Liver (tissue), 9 donors: ENCODE measurements around the gene NOS2. TPM values are rescaled to one million over a fixed set of nuclear protein-coding genes. Genes with fewer than 3 reads are reported as not detected.
"Not testable (repeated sequence)": the region's sequence is repeated elsewhere in the genome, so short reads cannot be mapped to it uniquely, and the experiment has no call there.

Experiments
- DNase-seq: peaks from one replicate; pipeline ENCODE4 v3.0.0-alpha.2; 2017; ENCODE audit warnings: low spot score
- H3K27ac ChIP-seq, 2 donors: one replicate each; pipeline ENCODE4 v1.7.0; 2013; ENCODE audit warnings: inconsistent platforms in 2 of 2, low read length in 2 of 2, control low read depth in 1 of 2, low read depth in 1 of 2, mild to moderate bottlenecking in 1 of 2
- H3K27me3 ChIP-seq, 4 donors: one replicate each; pipeline versions ENCODE4 v1.6.1 to v1.7.0; 2013; ENCODE audit warnings: low read length in 3 of 4, inconsistent platforms in 1 of 4, mild to moderate bottlenecking in 1 of 4, moderate library complexity in 1 of 4; ENCODE audit not compliant: control insufficient read depth in 4 of 4, insufficient read depth in 4 of 4
- H3K36me3 ChIP-seq, 4 donors: one replicate each; pipeline versions ENCODE4 v1.6.1 to v1.7.0; 2013; ENCODE audit warnings: low read length in 3 of 4, mild to moderate bottlenecking in 3 of 4, low read depth in 1 of 4, moderate library complexity in 1 of 4; ENCODE audit not compliant: control insufficient read depth in 4 of 4, insufficient read depth in 3 of 4
- H3K4me1 ChIP-seq, 4 donors: one replicate each; pipeline versions ENCODE4 v1.6.1 to v1.7.0; 2013; ENCODE audit warnings: low read length in 3 of 4, mild to moderate bottlenecking in 3 of 4, moderate library complexity in 1 of 4; ENCODE audit not compliant: control insufficient read depth in 4 of 4, insufficient read depth in 4 of 4
- H3K4me3 ChIP-seq, 3 donors: one replicate each; pipeline versions ENCODE4 v1.6.1 to v1.7.0; 2013; ENCODE audit warnings: low read length in 3 of 3, control low read depth in 1 of 3, low read depth in 1 of 3, mild to moderate bottlenecking in 1 of 3
- H3K9ac ChIP-seq, 2 donors: one replicate each; pipeline ENCODE4 v1.7.0; 2013; ENCODE audit warnings: low read length in 2 of 2, mild to moderate bottlenecking in 2 of 2, moderate library complexity in 2 of 2, control low read depth in 1 of 2, low read depth in 1 of 2
- H3K9me3 ChIP-seq, 4 donors: one replicate each; pipeline versions ENCODE4 v1.6.1 to v1.7.0; 2013; ENCODE audit warnings: low read length in 3 of 4; ENCODE audit not compliant: control insufficient read depth in 4 of 4
- ATF3 ChIP-seq: IDR thresholded peaks from 2 replicates; pipeline ENCODE4 v1.6.1; 2016; ENCODE audit warnings: antibody characterized with exemption
- CTCF ChIP-seq: fragments of 150-350 bp; IDR thresholded peaks from 2 replicates; pipeline ENCODE4 v1.5.1; 2017; ENCODE audit warnings: improper control_type of control experiment, low read depth, low read length; ENCODE audit not compliant: missing input control
- GABPA ChIP-seq, 2 donors: IDR thresholded peaks in 1 of 2; conservative IDR thresholded peaks in 1 of 2; 2 replicates each; pipeline ENCODE4 v1.6.1; 2016; ENCODE audit warnings: antibody characterized with exemption in 2 of 2, mild to moderate bottlenecking in 1 of 2, moderate library complexity in 1 of 2
- HNF4A ChIP-seq, 2 donors: conservative IDR thresholded peaks; 2 replicates each; pipeline ENCODE4 v1.6.1; 2016; ENCODE audit warnings: antibody characterized with exemption in 2 of 2, mild to moderate bottlenecking in 2 of 2
- HNF4G ChIP-seq: IDR thresholded peaks from 2 replicates; pipeline ENCODE4 v1.6.1; 2016; ENCODE audit warnings: antibody characterized with exemption
- JUND ChIP-seq, 2 donors: IDR thresholded peaks; 2 replicates each; pipeline ENCODE4 v1.6.1; 2016; ENCODE audit warnings: antibody characterized with exemption in 2 of 2
- MAX ChIP-seq: IDR thresholded peaks from 2 replicates; pipeline ENCODE4 v1.6.1; 2016; ENCODE audit warnings: antibody characterized with exemption
- NR2F2 ChIP-seq: IDR thresholded peaks from 2 replicates; pipeline ENCODE4 v1.6.1; 2016; ENCODE audit warnings: antibody characterized with exemption
- REST ChIP-seq: IDR thresholded peaks from 2 replicates; pipeline ENCODE4 v1.6.1; 2016; ENCODE audit warnings: antibody characterized with exemption, mild to moderate bottlenecking
- RXRA ChIP-seq, 2 donors: IDR thresholded peaks; 2 replicates each; pipeline ENCODE4 v1.6.1; 2017 to 2018; ENCODE audit warnings: antibody characterized with exemption in 2 of 2, mild to moderate bottlenecking in 1 of 2
- SP1 ChIP-seq: IDR thresholded peaks from 2 replicates; pipeline ENCODE4 v1.6.1; 2018; ENCODE audit warnings: antibody characterized with exemption, mild to moderate bottlenecking
- TAF1 ChIP-seq: conservative IDR thresholded peaks from 2 replicates; pipeline ENCODE4 v1.6.1; 2016; ENCODE audit warnings: antibody characterized with exemption, mild to moderate bottlenecking
- ZBTB33 ChIP-seq: IDR thresholded peaks from 2 replicates; pipeline ENCODE4 v1.6.1; 2016; ENCODE audit warnings: antibody characterized with exemption
- WGBS: extraction: QIAGEN DNeasy Blood & Tissue Kit; methylation state at CpG from one replicate; pipeline ENCODE4 v1.1.7; 2013; 5-methylcytosine and 5-hydroxymethylcytosine counted together
- polyA plus RNA-seq, 2 donors: library from polyadenylated mRNA; stranded (reverse) in 1 of 2; unstranded in 1 of 2; fragments of 200-250 nt in 1 of 2; fragments of >200 nt in 1 of 2; fragmentation: Nextera tagmentation in 1 of 2; extraction: Ambion mirVana in 1 of 2; gene quantifications; one replicate each; pipeline versions ENCODE4 v1.2.1 to v1.2.3, GENCODE V29; 2013 to 2015
- total RNA-seq, 2 donors: library from RNA; depleted of rRNA; stranded (reverse); fragments of >200 nt; gene quantifications; one replicate each; pipeline ENCODE4 v1.2.3, GENCODE V29; 2014
- donor health status: healthy.
- donor health status: healthy.
- donor health status: healthy.
- donor health status: healthy.
- donor health status: healthy.

The NOS2 gene
- total and polyA plus RNA-seq, 4 donors, result under 0.01 to 0.01 TPM; not detected in 2

- peak; percentile 38 for TF ChIP-seq NR2F2
- no peak for TF ChIP-seq ZBTB33
- no peaks in the 10 kb centered on the region for H3K27me3 ChIP-seq
- H3K9ac ChIP-seq, result no peak overlapping the region
- no peak overlapping the region for H3K27ac ChIP-seq
- no peak overlapping the region for H3K4me3 ChIP-seq
- H3K36me3 ChIP-seq, result no peaks in the 10 kb centered on the region
- H3K9me3 ChIP-seq, result no peaks in the 10 kb centered on the region
- no peaks in the 10 kb centered on the region for H3K4me1 ChIP-seq
- DNase-seq, result no peak
- 86% methylated on average over 4 of the region's 4 CpGs for WGBS
These were observed 58.3 kb downstream of the NOS2 start for GRCh38 chr17:27741971-27742575.

- WGBS, result 66% methylated on average over 9 of the region's 9 CpGs
- Histone ChIP-seq H3K27me3 (no peaks in the 10 kb centered on the region), H3K36me3 (no peaks in the 10 kb centered on the region), H3K4me1 (no peaks in the 10 kb centered on the region), H3K27ac (no peak overlapping the region), H3K9me3 (no peaks in the 10 kb centered on the region), H3K9ac (no peak overlapping the region), H3K4me3 (no peak overlapping the region)
- no peak for DNase-seq
- TF ChIP-seq JUND (IDR thresholded peaks at IDR 0.05) (no peak), CTCF (no peak), HNF4G (no peak), GABPA (IDR thresholded peaks at IDR 0.05 in 1 of 2, conservative IDR thresholded peaks at IDR 0.05 in 1 of 2) (no peak), MAX (no peak), ZBTB33 (no peak), SP1 (no peak), TAF1 (no peak), REST (no peak), HNF4A (conservative IDR thresholded peaks at IDR 0.05) (no peak), RXRA (IDR thresholded peaks at IDR 0.05) (no peak), ATF3 (no peak)
These were observed 58.9 kb downstream of the NOS2 start for GRCh38 chr17:27741361-27741861.

- not testable (repeated sequence) for DNase-seq, H3K27ac ChIP-seq, H3K27me3 ChIP-seq, H3K9me3 ChIP-seq, H3K4me3 ChIP-seq, H3K36me3 ChIP-seq, H3K9ac ChIP-seq, H3K4me1 ChIP-seq
- WGBS, result 82% methylated on average over 5 of the region's 5 CpGs
These were observed 59.8 kb downstream of the NOS2 start for GRCh38 chr17:27740541-27740940.
